Fibroblast of pulmonary artery (primary cell): ENCODE data around the gene TBC1D8.
A peak's percentile ranks its signal among the peaks of the same experiment; 100 is the strongest.

Experiments
- DNase-seq: peaks from one replicate; pipeline ENCODE4 v3.0.0-alpha.2; 2010; ENCODE audit warnings: low read depth
- H3K4me3 ChIP-seq: replicated peaks from 2 replicates; pipeline ENCODE4 v1.5.1; 2011; ENCODE audit warnings: low read depth, mild to moderate bottlenecking, control low read depth, low read length, moderate library complexity
- CTCF ChIP-seq: IDR thresholded peaks from 2 replicates; pipeline ENCODE4 v1.5.1; 2011; ENCODE audit warnings: mild to moderate bottlenecking, control low read depth, low read length, inconsistent platforms; ENCODE audit errors: missing control alignments

The TBC1D8 gene

GRCh38 chr2:101147971-101148370 lies 3.2 kb downstream of the TBC1D8 start:
- no peak for DNase-seq
- TF ChIP-seq CTCF, result no peak
- no peak overlapping the region for H3K4me3 ChIP-seq

GRCh38 chr2:101147062-101147461 lies 4.1 kb downstream of the TBC1D8 start:
- H3K4me3 ChIP-seq, result no peak overlapping the region

GRCh38 chr2:101146535-101146934 lies 4.6 kb downstream of the TBC1D8 start:
- H3K4me3 ChIP-seq, result no peak overlapping the region
- DNase-seq, result no peak

More at GRCh38 chr2:101147062-101147461, 4.1 kb downstream of the TBC1D8 start:
- TF ChIP-seq CTCF, result no peak
- DNase-seq, result no peak

GRCh38 chr2:101145406-101145805 lies 5.8 kb downstream of the TBC1D8 start:
- no peak overlapping the region for H3K4me3 ChIP-seq
- TF ChIP-seq CTCF, result no peak
- peak; percentile 41 for DNase-seq

More at GRCh38 chr2:101146535-101146934, 4.6 kb downstream of the TBC1D8 start:
- TF ChIP-seq CTCF, result no peak

- no peak for DNase-seq
- no peak for TF ChIP-seq CTCF
- H3K4me3 ChIP-seq, result no peak overlapping the region
Measured at GRCh38 chr2:101142163-101142562, 9.0 kb downstream of the TBC1D8 start.

- TF ChIP-seq CTCF, result no peak
- H3K4me3 ChIP-seq, result no peak overlapping the region
- DNase-seq, result no peak
Measured at GRCh38 chr2:101140978-101141655, 10.1 kb downstream of the TBC1D8 start.

GRCh38 chr2:101140237-101140636 lies 10.9 kb downstream of the TBC1D8 start:
- TF ChIP-seq CTCF, result no peak
- no peak overlapping the region for H3K4me3 ChIP-seq
- DNase-seq, result no peak
